ENCODE measurements around the gene SLC35B4. TPM values are rescaled to one million over a fixed set of nuclear protein-coding genes. Genes with fewer than 3 reads are reported as not detected.
A peak's percentile ranks its signal among the peaks of the same experiment; 100 is the strongest.

Gene SLC35B4
- total RNA-seq, 1 donor from 2014 or later = 18.7 TPM

- H3K4me1 Mint-ChIP-seq (ENCODE audit: unreplicated experiment) = no peaks in the 10 kb centered on the region
- no peak for DNase-seq (ENCODE audit: extremely low spot score, unreplicated experiment)
- H3K4me3 Mint-ChIP-seq (ENCODE audit: unreplicated experiment) = no peak overlapping the region
- no peak overlapping the region for H3K27ac Mint-ChIP-seq (ENCODE audit: unreplicated experiment)
- H3K27me3 Mint-ChIP-seq (ENCODE audit: unreplicated experiment) = peaks cover 38% of the 10 kb centered on the region
- H3K36me3 Mint-ChIP-seq (ENCODE audit: unreplicated experiment) = no peaks in the 10 kb centered on the region
- TF ChIP-seq CTCF (IDR thresholded peaks at IDR 0.05) = no peak
- no peaks in the 10 kb centered on the region for H3K9me3 Mint-ChIP-seq (ENCODE audit: unreplicated experiment)
These were observed 12.2 kb upstream of the SLC35B4 start for GRCh38 chr7:134328900-134329299.

DNA sequence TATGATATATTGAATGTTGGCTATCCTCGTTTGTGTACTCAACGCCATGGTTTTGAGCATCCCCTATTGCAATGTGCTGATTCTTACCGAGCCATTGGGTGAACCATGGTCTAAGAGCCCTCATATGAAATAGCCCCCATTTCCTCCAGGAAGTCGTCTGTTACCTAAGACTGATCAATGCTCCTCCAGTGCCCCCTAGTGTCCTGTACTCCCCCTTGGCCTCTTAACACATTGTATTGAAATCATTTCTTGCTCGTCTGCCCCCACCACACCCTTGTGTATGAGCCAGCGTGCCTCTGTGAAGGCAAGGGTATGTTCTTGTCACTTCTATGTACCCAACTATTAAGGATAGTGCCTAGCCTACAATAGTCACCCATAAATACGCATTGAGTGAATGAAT lies 11.2 kb upstream of the SLC35B4 start:
- no peak for DNase-seq (ENCODE audit: extremely low spot score, unreplicated experiment)
- no peaks in the 10 kb centered on the region for H3K4me1 Mint-ChIP-seq (ENCODE audit: unreplicated experiment)
- peaks cover 43% of the 10 kb centered on the region for H3K27me3 Mint-ChIP-seq (ENCODE audit: unreplicated experiment)
- no peak overlapping the region for H3K4me3 Mint-ChIP-seq (ENCODE audit: unreplicated experiment)
- TF ChIP-seq CTCF (IDR thresholded peaks at IDR 0.05) = peak; percentile 31
- H3K36me3 Mint-ChIP-seq (ENCODE audit: unreplicated experiment) = no peaks in the 10 kb centered on the region
- H3K9me3 Mint-ChIP-seq (ENCODE audit: unreplicated experiment) = no peaks in the 10 kb centered on the region
- no peak overlapping the region for H3K27ac Mint-ChIP-seq (ENCODE audit: unreplicated experiment)

- no peaks in the 10 kb centered on the region for H3K36me3 Mint-ChIP-seq (ENCODE audit: unreplicated experiment)
- no peak for TF ChIP-seq CTCF (IDR thresholded peaks at IDR 0.05)
- H3K4me3 Mint-ChIP-seq (ENCODE audit: unreplicated experiment) = no peak overlapping the region
- peaks cover 23% of the 10 kb centered on the region for H3K27me3 Mint-ChIP-seq (ENCODE audit: unreplicated experiment)
- no peaks in the 10 kb centered on the region for H3K4me1 Mint-ChIP-seq (ENCODE audit: unreplicated experiment)
- no peak for DNase-seq (ENCODE audit: extremely low spot score, unreplicated experiment)
- no peak overlapping the region for H3K27ac Mint-ChIP-seq (ENCODE audit: unreplicated experiment)
- no peaks in the 10 kb centered on the region for H3K9me3 Mint-ChIP-seq (ENCODE audit: unreplicated experiment)
These were observed 7.4 kb upstream of the SLC35B4 start for GRCh38 chr7:134324107-134324506.

DNA sequence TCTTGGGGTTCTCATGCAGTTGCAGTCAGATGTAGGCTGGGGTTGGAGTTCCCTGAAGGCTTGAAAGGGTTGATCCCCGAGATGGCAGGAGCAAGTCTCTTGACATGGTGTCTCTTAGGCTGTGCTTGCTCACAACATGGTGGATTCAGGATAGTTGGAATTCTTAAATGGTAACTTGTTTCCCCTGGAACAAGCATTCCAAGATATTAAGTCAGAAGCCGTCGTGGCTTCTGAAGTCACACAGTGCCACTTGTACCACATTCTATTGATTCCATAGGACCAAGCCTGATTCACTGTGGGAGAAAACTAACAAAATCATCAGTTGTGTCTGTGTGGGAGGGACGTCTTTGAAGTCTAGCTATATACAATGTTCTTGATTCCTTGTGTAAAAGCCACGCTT lies 3.5 kb upstream of the SLC35B4 start:
- no peak for DNase-seq (ENCODE audit: extremely low spot score, unreplicated experiment)
- no peak for TF ChIP-seq CTCF (IDR thresholded peaks at IDR 0.05)
- Mint-ChIP-seq H3K27me3 (ENCODE audit: unreplicated experiment) (peaks cover 13% of the 10 kb centered on the region), H3K4me3 (ENCODE audit: unreplicated experiment) (no peak overlapping the region), H3K36me3 (ENCODE audit: unreplicated experiment) (no peaks in the 10 kb centered on the region), H3K4me1 (ENCODE audit: unreplicated experiment) (peaks cover 16% of the 10 kb centered on the region), H3K9me3 (ENCODE audit: unreplicated experiment) (no peaks in the 10 kb centered on the region), H3K27ac (ENCODE audit: unreplicated experiment) (no peak overlapping the region)

- no peak overlapping the region for H3K27ac Mint-ChIP-seq (ENCODE audit: unreplicated experiment)
- peaks cover 8% of the 10 kb centered on the region for H3K27me3 Mint-ChIP-seq (ENCODE audit: unreplicated experiment)
- no peak for DNase-seq (ENCODE audit: extremely low spot score, unreplicated experiment)
- no peak overlapping the region for H3K4me3 Mint-ChIP-seq (ENCODE audit: unreplicated experiment)
- TF ChIP-seq CTCF (IDR thresholded peaks at IDR 0.05) = no peak
- H3K9me3 Mint-ChIP-seq (ENCODE audit: unreplicated experiment) = no peaks in the 10 kb centered on the region
- H3K4me1 Mint-ChIP-seq (ENCODE audit: unreplicated experiment) = peaks cover 20% of the 10 kb centered on the region
- no peaks in the 10 kb centered on the region for H3K36me3 Mint-ChIP-seq (ENCODE audit: unreplicated experiment)
These were observed 1.7 kb upstream of the SLC35B4 start for GRCh38 chr7:134318443-134318842.

All from osteocyte (in vitro differentiated cells).